H1 (cell line): ENCODE data around the gene C16orf95. TPM values are rescaled to one million over a fixed set of nuclear protein-coding genes. Genes with fewer than 3 reads are reported as not detected.
A peak's percentile ranks its signal among the peaks of the same experiment; 100 is the strongest.

Source experiments
- POLR2AphosphoS5 ChIP-seq: IDR thresholded peaks from 2 replicates; pipeline ENCODE4 v1.6.1; 2011; ENCODE audit warnings: low read depth, low read length
- polyA plus RNA-seq, 7 experiments: library from polyadenylated mRNA; depleted of rRNA in 3 of 7; stranded (reverse) in 5 of 7; unstranded in 2 of 7; fragments of >200 nt in 5 of 7; fragments of 200-250 nt in 2 of 7; gene quantifications; 1 replicate in 5 of 7; 2 replicates in 1 of 7; 4 replicates in 1 of 7; pipeline versions ENCODE4 v1.2.1 to v1.2.3, GENCODE V29; 2011 to 2013; ENCODE audit warnings: missing spikeins in 2 of 7, mixed read lengths in 2 of 7
- total RNA-seq: library from RNA; stranded (reverse); fragmentation: NEBNext Ultra II Directional; extraction: Animal tissue kit (Norgen Biotek cat#: 25700); gene quantifications from 2 replicates; pipeline ENCODE4 v1.2.1, GENCODE V29; 2021
- TF ChIP-seq, protein P1 (sequence below), 3 experiments: IDR thresholded peaks; 1 replicate in 2 of 3; 2 replicates in 1 of 3; pipeline versions ENCODE4 v1.5.1 to v1.6.1; 2011; ENCODE audit warnings: low read length in 3 of 3, mild to moderate bottlenecking in 3 of 3, inconsistent platforms in 2 of 3, low read depth in 1 of 3, moderate library complexity in 1 of 3; ENCODE audit not compliant: insufficient read depth in 1 of 3; ENCODE audit errors: control extremely low read depth in 1 of 3

The C16orf95 gene
- total and polyA plus RNA-seq, 2 of the 8 experiments (the other 6 are each of a cell fraction or from before 2014, with no cell fraction given): 5.0 to 5.4 TPM

DNA sequence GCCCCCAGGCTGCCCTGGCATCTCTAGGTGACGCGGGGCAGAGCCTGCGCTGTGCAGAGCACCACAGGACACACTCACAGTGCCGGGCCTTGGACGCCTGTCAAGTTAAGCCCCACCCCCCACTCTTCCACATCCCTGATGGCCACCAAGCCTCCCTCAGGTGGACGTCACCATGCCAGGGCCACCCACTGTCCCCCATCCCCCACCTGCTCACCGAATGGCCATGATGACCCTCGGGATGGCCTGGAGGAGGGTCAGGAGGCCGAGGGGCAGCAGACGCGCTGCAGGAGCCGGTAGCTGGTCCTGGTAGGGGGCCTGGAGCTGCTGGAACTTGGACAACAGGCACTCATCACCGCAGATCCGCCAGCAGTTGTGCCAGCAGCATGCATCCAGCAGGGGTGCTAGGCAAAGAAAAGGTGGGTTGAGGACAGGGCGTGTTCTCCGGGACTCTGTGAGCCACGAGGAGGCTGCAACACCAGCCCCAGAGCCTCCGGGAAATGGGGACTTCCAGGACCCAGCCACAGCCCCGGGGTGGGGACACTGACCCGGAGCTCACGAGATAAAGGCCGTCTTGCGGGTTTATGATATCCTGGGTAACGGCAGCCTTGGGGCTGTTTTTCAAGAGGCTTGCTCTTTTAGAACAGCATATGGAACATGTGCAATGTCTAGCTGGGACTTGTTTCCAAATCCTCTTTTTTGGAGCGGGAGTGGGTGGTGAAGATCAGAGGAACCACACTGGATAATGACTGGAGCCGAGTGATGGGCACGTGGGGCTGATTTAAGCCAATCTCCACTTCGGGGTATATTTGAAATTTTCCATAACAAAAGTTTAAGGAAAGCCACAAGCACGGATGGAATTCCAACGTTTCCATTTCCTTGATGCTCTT is 11.4 kb downstream of the C16orf95 start (continued):
- TF ChIP-seq, protein P1, sequence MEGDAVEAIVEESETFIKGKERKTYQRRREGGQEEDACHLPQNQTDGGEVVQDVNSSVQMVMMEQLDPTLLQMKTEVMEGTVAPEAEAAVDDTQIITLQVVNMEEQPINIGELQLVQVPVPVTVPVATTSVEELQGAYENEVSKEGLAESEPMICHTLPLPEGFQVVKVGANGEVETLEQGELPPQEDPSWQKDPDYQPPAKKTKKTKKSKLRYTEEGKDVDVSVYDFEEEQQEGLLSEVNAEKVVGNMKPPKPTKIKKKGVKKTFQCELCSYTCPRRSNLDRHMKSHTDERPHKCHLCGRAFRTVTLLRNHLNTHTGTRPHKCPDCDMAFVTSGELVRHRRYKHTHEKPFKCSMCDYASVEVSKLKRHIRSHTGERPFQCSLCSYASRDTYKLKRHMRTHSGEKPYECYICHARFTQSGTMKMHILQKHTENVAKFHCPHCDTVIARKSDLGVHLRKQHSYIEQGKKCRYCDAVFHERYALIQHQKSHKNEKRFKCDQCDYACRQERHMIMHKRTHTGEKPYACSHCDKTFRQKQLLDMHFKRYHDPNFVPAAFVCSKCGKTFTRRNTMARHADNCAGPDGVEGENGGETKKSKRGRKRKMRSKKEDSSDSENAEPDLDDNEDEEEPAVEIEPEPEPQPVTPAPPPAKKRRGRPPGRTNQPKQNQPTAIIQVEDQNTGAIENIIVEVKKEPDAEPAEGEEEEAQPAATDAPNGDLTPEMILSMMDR (IDR thresholded peaks at IDR 0.05; ENCODE audit: control extremely low read depth in 1 of 3, insufficient read depth in 1 of 3, low read depth in 1 of 3, low read length in 3 of 3): peak; percentile 45 to 58 (median 58)
- TF ChIP-seq POLR2AphosphoS5: no peak
